HG02884 (cell line): ENCODE data around the gene CPVL.

Source experiments
- ATAC-seq: cut with Tn5 transposase; IDR thresholded peaks from one replicate; pipeline ENCODE4 v1.9.1; 2021; ENCODE audit warnings: mild to moderate bottlenecking, moderate library complexity; ENCODE audit not compliant: unreplicated experiment

The CPVL gene

DNA sequence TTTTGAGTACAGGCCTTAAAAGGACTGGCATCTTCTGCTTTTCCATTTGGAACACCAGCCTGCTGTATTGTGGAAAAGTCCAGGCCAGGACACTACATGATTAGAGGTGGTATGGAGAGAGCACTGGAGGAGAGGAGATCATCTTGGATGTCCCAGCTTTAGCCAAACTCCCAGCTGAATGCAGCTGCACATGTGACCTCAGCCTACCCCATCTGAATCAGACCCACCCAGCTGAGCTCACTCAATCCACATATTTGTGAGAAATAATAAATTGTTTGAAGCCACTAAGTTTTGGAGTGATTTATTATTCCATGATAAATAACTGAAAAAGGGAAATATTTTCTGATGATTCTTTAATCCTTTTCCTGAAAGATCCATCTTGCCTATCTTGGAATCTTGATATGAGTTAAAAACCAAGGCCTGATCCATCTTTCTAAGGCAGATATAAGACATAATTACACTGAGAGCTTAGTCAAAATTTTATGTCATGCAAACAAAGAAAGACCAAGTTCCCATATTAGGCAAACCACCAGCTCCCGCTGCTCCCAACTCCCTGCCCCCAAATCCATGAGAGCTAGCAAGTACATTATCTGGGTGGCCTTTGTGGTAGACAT is 133.1 kb downstream of the CPVL start:
- no peak for ATAC-seq

DNA sequence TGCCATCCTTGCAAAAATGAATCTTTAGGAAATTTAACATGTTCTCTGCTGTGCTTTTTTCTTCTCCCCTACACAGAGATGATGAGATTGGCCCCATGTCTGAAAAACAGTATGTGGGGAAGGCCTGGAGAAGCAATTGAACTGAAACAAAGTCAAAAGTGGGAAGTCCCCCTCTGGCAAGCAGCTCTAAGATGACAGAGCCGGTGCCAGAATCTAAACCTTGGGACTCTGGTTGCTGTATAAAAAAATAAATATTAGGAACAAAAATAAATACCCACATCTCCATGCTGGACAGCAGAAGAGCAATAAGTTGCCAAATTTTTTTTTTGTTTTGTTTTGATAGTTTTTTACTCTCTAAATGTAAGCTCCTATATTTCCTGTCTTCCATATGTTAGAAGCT is 136.4 kb downstream of the CPVL start:
- ATAC-seq: no peak

DNA sequence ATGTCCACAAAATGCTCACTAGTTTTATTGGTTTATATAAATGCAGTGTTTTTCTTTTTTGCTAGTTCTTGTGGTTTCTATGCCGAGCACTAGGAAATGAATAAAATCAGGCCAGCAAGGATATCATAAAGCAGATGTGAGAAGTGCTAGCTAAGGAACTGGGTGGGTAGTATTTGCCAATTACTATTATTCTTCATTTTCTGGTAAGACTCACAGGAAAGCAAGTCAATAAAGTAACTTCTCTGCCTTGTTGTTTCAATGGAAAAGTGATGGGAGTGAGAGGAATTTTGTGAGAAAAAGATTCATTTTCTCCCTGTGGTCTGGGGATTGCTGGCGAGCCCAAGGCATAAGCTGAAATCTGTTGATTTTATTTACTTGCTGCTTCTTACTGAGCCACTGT is 137.7 kb downstream of the CPVL start:
- no peak for ATAC-seq

DNA sequence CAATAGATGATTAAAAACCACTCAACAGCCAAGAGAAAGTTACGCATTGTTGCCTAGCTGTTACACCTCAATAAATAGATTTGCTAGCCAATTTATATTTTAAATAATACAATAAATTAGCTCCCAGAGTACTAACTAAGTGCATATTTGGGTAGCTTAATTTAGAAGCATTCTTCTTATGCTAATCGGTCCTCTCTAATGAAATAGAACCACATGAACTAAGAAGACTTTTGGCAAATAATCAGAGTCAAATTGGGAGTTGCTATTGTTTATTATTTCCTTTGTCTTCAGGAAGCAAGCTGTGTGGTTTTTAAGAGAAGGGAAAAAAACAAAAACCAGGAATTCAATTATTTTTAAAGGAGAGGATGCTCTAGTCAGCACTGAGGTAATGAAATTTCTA is 139.2 kb downstream of the CPVL start:
- no peak for ATAC-seq

DNA sequence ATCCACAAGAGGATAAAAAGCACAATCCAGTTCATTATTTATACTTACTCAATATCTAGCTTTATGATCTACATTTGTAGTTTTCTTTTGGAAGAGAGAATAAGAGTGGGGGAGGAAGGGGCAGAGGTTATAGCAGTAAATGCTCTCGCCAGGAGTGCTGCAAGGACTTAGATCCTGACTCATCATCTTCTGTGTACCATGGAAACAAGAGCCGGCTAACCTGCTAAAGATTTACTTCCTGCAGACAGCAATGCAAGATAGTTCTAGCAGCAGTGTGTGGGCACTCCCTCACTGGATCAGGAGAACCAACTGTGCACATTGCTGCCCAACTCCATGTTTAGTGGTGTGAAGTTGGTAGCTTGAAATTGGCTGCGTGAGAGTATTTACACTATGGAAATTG is 140.5 kb downstream of the CPVL start:
- no peak for ATAC-seq

DNA sequence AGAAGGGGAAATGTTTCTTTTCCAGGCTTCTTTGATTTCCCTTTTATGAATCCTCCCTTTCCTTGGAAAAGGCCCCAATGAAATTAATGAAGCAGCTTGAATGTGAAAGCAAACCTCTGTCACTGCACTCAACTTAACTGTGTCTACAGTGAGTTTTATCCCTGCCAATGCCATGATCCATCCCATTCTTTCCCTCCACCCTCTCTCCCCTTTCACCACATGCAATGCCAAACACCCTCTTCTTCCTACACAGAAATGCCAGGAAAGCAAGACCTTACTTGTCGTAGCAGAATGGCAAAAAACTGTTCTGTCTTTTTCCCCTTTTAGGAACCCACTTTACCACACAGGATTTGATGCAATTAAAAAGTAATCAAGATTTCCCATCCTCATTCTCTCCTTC is 140.9 kb downstream of the CPVL start:
- no peak for ATAC-seq

DNA sequence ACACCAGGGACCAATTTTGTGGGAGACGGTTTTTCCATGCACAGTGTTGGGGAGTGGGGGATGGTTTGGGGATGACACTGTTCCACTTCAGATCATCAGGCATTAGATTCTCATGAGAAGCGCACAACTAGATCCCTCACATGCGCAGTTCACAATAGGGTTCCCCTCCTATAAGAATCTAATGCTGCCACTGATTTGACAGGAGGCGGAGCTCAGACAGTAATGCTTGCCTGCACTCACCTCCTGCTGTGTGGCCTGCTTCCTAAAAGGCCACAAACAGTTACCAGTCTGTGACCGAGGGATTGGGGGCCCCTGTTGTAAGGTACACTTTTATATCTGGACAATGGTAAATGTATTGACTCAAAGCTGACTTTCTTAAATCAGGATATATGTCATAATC is 142.6 kb downstream of the CPVL start:
- no peak for ATAC-seq

DNA sequence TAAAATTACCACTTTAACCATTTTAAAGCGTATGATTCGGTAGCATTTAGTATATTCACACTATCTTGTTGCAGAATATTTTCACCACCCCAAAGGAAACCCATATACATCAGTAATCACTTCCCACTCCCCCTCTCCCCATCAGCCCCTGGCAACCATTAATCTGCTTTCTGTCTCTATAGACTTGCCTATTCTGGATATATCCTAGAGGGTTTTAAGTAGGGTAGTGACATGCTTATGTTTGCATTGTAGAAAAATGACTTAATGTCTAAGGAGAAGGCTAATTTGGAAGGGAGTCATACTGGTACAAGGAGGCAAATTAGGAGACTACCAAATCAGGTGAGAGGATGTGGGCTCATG is 145.6 kb downstream of the CPVL start:
- ATAC-seq: no peak

DNA sequence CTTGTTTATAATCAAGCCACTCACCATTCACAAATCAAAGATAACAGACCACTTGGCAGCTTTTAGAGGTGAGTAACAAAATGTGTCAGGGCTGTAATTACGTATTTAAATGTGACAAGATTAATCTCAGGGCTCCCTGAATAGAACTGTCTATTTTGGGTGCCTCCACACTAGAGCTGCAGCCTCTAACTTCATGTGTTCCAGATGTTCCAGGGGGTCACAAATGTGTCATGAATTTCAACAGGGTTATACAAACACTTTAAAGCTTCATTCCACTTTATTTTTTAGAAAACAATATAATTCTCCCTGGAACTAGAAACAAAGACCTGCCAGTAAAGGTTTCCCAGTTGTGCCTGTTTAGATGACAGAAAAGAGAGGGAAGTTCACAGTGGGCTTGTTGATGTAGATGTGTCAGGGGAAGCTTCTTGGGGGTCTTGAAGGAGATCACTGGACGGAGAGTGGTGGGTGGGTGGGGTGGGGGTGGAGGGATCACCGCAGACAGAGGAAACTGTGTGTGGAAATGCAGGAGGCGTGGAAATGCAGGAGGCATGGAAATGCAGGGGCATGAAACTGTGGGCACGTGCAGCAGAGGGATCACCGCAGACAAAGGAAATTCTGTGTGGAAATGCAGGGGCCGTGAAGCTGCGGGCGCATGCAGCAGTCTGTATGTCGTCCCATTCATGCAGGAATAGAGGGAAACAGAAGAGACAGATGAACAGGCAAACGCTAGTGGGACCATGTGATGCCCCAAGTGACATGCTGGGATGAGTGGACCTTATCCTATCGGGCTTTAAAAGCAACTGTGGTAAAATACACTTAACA is 146.2 kb downstream of the CPVL start:
- ATAC-seq: no peak

DNA sequence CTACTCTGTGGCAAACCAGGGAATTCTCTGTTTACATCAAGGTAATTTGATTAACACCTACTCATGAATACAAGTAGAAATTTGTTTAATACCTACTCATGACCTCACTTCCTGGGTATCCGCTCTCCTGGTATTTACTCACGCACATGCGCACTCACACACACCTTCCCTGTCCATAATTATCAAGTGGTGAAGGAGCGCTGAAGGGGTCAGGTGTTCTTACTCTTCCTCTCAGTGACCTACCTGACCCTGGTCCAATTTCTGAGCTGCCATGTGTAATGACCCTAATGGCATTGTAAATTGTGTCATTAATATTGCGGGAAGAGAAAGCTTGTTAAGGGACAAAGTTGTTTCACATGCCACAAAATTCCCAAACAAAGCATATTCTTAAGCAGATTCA is 146.9 kb downstream of the CPVL start:
- no peak for ATAC-seq

DNA sequence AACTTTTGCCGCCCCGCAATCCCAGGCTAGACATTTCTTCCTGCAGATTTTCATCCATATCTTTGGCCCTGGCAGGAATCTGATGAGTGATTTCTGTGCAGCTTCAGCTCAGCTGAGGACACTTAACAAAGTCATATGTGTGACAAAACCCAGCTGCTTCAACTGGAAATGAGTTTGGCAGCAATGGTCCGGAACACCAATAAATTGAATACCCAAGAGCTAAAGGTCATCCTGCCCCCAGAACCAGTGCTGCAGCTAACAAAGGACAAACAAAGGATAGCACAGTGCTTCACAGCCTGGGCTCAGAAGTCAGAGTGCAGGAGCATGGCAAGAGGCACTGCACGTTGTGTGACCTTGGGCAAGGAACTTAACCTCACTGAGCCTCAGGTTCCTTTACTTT is 148.2 kb downstream of the CPVL start:
- ATAC-seq: no peak

DNA sequence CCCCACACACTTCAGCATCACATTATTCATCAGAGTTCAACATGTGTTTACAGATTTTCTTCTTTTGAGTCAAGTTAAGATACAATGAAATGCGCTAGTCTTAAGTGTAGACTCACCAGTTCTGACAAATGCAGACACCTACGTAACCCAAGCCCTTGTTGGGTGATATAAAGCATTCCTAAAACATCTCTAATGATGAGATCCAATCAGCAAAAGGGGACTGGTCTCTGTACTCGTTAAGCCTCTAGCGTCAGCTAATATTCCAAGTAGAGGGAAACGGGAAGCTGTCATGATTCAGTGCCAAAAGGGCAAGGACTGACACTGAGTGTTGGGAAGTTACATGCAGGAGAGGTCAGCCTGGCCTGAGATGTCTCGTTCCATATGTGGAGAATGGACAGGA is 149.5 kb downstream of the CPVL start:
- ATAC-seq: no peak

DNA sequence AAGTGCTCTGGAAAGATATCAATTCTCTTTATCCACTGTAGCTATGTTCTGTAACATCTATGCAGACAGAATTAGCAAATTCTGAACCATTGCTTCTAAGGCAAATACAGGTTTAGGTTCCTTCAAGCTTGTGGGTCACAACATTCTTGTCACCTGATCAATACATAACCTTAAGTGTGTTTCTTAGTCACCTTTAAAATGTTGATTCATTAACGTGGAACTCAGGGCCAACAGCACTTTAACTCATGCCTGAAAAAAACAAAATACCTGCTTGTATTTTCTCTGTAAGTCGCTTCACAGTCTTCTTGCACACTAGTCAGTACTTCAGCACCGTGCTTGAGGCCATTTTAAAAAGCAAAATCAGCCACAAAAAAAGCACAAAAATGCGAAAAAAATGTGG is 153.0 kb downstream of the CPVL start:
- ATAC-seq: no peak

DNA sequence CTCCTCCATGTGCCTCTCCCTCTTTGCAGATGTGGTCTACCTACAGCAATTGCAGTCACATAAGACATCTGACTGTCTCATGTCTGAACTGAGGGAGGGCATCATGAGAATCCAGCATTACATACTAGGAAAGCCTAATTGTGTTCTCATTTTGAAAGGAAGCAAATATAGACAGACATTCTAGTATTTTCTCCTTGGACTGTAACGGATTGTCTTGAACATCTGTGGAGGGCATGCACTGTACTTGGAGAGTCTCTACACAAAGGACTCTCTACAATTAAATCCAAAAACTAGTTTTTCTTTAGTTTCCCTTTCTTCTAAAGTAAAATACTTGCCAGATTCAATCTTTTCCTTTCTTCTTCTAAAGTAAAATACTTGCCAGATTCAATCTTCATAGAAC is 153.5 kb downstream of the CPVL start:
- ATAC-seq: no peak

DNA sequence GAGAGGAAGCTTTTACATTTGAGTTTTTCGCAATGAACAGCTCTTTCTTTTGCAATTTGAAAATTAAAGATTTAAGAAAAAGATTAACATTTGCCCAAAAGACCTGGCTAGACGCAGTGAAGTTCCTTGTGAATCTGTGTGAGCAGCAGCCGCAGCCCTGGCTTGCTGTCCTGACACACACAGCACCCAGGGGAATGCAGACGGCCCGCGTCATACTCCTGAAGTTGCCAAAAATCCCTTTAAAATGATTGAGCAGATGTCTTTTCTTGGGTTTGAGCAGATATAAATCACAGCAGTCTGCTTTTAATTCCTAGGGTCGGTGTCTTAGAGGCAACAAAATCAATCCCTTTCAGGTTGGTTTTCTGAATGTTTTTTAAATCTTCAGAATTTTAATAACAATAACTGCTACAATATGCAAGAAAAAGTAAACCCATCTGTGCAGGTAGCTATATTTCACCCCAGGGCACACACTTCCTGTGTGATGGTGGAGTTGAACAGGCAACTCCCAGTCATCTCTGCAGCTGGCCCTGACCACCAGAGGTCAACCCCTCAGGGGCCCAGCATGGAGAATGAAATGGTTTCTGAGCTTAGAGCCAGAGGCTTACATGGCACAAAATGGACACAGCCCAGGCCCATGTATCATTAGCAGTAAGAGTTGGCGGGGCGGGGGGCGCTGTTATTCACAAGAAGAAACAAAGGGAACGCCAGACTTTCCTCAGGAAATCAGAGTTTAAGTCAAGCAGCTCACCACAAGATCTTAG is 156.0 kb downstream of the CPVL start:
- ATAC-seq: no peak

DNA sequence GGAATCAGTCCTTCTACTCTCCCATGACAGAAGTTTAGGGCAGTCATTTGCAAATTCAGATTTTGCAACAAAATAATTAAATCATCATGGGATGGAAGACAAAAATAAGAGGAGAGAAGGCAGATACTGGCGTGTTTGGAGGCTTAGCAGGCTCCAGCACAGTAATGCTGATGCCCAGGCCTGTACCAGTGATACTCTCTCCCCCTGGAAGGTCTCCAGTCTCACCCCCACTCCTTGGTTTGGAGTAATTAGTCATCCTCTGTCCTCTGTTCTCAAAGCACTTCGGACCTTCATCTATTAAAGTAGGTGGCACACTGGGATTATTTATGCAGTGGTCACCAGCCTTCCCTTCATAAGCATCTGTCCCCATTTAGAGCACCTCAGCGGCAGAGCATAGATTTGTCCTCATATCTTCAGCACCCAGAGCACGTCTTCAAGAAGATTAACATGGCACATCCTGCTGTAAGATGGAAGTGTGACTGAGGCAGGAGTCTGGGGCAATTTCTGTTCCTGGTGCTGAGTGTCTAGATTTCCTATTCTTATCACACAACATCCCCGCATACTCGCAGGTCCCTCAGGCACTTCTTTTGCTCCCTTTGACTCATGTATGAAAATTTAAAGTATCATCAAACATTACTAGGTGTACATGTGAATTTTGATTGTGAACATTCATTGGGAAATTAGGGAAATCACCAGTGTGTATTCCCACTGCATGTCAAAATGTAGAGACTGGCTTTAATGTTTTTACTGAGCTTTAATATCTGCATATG is 156.9 kb downstream of the CPVL start:
- ATAC-seq: no peak

DNA sequence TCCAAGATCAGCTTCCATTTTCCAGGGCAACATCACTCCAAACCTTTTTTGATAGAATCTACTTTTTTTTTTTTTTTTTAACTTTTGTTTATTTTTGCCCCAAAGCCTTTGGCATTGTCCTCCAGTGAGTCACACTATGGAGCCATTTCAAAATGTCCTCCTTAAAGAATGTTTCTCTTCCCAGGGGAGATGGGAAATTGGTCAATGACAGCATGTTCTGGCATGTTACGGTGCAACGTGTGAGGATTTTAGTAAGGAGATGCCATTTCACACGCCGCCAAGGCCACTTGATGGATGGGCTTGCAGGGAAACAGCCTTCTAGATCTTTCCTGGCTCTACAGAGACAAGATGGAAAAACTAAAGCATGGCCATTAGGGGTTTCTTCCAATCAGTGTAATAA is 157.5 kb downstream of the CPVL start:
- no peak for ATAC-seq

DNA sequence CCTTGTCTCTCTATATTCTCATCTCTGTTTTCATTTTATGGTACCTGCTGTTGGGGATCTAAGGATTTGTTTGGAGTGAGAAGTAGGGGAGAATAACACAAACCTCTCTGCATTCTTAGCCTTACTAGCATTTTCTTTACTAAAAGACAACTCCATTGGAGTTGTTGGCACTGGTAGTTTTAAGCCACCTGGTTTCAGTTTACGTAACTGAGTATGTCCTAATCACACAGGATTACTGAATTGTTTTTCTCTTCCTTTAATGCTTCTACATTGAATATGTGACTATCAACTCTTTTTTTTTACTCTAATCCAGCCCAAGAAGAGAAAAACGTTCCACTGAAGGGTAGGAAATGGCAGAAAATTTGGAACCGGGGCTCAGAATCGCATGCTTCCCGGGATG is 158.2 kb downstream of the CPVL start:
- no peak for ATAC-seq

DNA sequence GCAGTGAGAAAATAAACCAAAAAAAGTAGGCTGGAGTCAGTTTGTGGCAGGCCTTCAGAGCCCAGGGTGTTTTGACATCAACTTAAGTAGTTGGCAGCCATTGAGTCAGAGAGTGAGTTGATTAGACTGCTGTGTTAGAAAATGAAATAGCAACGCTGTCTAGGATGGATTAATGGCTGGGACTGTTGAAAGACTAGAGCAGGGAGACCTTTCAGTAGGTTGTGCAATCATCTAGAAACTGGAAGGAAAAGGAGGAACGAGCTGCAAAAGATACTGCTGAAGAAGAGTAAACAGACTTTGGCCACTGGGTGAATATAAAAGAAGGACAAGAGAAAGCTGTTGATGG is 159.6 kb downstream of the CPVL start:
- no peak for ATAC-seq

DNA sequence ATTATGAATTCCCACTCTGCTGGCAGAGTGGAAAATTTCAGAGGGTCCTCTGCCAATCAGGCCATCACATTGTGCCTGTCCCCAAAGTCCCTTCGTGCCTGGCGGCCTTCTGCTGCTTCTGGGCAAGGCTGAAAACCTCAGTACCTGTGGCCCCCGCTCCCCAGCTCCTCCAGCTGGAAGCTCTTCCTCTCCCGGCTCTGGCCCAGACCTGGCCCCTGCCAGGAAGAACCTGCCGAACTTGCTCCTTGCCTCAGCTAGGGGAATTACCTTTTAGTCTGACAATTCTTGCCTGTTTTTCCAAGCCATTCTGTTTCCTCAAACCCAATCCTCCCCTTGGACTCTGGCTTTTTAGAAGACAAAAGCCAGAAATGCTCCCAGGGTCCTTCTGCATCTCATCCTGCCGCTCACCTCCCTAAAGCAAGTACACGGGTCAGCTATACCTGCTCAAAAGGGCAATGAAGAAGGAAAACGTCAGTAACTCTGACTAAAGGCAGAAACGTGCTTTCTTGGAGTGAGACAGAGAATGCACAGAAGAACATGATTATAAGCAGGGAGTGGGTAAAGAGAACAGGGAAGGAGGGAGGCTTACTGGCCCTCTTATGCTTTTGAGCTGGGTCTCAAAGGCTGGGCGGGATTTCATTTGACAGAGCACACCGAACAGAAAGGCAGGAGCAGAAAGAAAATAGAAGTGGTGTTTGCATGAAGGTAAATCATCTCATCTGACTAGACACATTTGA is 160.1 kb downstream of the CPVL start:
- ATAC-seq: no peak

DNA sequence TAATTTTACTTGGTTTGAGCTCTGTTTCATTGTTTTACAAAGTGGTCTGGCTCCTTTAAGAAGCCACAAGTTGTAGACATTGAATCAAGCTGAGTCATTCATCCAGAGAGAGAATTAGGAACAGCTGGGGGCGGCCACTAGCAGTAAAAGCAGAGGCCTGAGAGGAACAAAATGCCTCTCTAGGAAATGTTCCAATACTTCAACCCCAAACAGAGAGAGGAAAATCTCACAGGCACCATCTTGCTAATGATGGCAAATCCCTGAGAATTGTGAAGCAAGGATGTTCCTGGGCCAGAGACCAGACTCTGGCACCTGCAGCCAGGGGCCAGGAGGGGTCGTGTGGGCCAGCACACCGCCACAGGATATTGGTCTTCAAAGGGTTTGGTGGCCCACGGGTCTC is 161.7 kb downstream of the CPVL start:
- ATAC-seq: no peak
